HG02623 (cell line): ENCODE measurements around the gene NCKAP1.
"Not testable (repeated sequence)": the region's sequence is repeated elsewhere in the genome, so short reads cannot be mapped to it uniquely, and the experiment has no call there.

Experiments
- ATAC-seq: cut with Tn5 transposase; IDR thresholded peaks from one replicate; pipeline ENCODE4 v1.9.1; 2021; ENCODE audit warnings: moderate library complexity; ENCODE audit not compliant: unreplicated experiment

Gene NCKAP1

DNA sequence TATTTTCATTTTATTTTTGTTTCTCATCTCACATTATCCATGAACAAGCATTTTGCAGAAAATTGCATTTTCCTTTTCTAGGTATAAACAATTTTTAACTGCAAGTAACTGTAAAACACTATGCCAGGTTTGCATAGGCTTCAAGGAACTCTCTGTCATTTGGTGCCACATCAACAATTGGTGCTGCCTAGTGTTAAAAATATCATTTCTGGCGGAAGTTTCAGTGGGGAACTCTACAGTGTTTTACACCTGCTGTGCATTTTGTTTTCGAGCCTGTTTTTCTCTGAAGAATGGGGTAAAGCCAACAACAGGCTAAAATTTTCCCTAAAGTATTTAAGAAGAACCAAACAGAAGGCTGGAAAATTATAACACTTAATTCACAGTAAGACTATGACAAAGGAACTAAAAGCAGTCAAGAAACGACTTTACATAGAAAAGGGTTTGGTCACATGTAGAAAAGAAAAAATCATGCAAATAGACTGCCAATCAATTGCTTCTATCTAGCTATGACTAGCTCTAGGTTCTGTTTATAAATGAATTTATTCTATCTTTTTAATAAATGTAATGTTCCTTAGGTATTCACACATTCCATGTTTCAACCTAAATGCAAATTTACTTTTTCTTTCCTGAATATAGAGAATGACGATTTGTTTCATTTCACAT lies 150.4 kb downstream of the NCKAP1 start:
- ATAC-seq: no peak

DNA sequence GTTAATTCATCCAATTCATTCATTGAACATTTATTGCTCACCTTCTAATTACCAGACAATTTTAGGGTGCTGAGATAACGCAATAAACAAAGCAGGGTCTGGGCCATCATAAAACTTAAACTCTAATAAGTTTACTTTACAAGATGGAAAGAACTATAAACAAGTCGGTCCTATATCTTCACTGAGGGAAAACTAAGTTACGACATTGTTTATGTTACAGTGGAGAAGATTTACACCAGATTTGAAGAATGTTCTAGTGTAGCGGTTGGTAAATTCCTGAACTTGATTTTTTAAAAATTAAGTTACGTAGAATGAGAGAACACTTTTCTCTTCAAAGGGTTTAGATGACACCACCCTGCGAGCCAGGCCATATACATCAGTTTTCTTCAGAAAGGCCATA lies 151.2 kb downstream of the NCKAP1 start:
- ATAC-seq: no peak

GRCh38 chr2:182885771-182886170 lies 152.5 kb downstream of the NCKAP1 start:
- ATAC-seq: no peak

DNA sequence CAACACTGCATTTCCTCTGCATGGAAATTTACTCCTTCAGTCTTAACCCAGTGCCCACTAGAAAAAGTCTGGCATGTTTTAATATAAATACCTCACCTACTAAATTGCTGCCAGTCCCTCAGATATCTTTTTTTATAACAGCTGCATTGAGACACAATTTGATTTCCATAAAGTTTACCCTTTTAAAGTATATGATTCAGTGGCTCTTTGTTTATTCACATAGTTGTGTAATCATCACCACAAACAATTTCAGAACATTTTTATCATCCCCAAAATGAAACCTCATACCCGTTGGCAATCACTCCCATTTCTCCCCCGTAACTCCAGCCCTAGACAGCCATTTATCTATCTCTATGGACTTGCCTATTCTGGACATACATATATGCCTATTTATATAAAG lies 154.8 kb downstream of the NCKAP1 start:
- ATAC-seq: no peak

- ATAC-seq: not testable (repeated sequence)
Measured at GRCh38 chr2:182880100-182880499, 158.2 kb downstream of the NCKAP1 start.

DNA sequence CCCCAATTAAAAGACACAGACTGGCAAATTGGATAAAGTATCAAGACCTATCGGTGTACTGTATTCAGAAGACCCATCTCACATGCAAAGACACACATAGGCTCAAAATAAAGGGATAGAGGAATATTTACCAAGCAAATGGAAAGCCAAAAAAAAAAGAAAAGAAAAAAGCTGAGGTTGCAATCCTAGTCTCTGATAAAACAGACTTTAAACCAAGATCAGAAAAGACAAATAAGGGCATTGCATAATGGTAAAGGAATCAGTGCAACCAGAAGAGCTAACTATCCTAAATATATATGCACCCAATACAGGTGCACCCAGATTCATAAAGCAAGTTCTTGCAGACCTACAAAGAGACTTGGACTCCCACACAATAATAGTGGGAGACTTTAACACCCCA lies 161.6 kb downstream of the NCKAP1 start:
- not testable (repeated sequence) for ATAC-seq

DNA sequence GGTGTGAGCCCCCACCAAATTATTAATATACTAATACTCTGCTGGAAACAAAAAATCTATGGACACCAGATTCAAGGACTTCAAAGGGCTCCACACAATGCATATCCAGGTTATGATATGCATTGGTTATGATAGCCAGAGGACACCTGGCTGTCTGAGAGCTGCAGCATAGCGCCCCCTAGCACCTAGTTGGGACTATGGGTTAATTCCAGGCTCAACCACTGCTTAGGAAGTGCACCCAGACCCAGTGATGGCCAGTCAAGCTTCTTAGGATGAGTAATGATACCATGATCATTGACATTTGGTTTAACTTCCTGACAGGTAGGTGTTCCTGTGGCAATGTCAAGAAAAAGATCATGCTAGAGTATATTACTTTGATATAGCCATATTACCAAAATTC lies 168.0 kb downstream of the NCKAP1 start:
- ATAC-seq: no peak

- ATAC-seq: no peak
Measured at GRCh38 chr2:182868054-182868796, 170.0 kb downstream of the NCKAP1 start.

DNA sequence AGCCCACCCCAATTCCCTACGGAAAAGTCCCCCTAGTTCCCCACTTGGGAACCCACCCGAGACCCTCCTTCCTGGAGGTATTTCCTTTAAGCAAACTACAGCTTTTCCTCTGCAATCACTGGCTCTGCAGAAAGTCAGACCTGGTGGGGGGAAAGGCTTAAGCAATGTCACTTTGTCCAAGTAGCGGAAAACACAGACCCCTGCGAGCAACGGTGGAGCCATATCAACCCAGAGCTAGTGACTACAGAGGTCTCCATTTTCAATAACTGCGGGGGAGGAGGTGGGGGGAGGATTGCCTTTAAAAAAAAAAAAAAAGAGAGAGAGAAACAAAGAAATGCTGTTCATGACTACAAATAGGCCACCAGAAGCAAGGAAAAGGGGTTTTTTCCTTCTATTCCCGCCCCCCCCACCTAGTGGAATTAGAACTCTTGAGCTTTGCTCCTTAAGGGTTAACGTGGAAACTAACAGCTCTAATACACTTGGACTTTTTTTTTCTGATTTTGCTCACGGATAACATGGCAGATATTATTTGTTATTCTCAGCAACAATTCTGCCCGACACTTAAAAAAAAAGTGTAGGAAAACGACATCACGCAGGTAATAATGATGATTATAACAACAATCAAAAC lies 170.7 kb downstream of the NCKAP1 start:
- ATAC-seq: no peak

DNA sequence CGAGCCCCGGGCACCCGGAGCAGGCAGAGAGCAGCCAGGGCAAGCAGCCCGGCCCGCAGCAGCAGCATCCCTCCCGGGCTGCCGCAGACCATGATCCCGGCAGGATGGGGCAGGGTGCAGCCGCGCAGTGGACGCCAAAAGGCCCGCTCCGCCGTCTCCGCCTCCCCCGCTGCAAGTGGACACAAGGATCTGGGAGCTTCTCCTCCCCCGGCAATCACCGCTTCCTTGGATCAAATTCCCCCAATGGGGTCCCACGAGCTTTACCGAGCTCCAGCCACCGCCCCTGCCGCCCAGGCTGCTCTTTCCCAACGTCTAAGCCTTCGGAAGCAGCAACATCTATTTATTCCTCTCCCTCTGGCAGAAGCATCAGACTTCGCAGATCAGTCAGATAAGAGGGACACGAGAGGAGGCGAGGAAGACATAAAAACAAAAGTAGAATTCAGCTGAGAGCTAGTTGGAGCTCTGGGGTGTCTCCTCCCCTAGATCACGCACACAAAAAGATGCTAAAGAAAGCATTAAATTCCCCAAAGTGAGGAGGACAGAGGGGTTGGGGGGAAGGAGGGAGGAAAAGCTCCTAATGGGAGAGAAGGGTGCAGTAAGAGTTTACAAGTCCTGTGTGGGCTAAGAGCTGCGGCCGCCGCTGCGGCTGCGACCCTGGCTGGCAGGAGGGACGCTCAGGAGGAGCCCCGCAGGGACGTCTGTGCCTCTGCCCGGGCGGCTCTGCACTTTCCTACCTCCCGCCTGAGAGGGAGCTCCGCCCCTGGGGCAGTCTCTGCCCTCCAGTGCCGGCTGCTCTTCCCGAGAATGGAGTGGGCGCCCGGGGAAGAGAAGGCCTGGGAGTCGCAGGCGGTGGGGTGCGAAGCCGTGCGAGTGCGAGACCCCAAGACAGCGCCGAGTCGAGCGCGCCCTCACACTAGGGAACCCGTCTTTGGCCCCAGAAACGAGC lies 171.5 kb downstream of the NCKAP1 start, which contains the start of gene FRZB:
FRZB (minus strand) TSS at position 177 of the 946 bp plus-strand sequence; CDS start at position 92, 85 bp downstream.
- no peak for ATAC-seq

DNA sequence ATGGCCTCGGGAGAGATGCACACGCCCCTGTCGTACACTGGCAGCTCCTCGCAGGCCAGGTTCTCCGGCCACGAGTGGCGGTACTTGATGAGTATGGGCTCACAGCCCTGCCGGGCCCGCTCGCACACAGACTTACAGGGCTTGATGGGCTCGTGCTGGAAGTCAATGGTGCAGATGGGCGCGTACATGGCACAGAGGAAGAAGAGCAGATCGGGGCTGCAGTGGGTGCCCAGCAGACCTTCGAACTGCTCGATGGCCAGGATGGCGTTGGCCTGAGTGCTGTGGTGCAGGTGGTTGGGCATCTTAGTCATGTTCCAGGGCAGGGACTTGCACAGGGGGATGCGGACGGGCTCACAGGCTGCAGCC lies 172.2 kb downstream of the NCKAP1 start:
- no peak for ATAC-seq

DNA sequence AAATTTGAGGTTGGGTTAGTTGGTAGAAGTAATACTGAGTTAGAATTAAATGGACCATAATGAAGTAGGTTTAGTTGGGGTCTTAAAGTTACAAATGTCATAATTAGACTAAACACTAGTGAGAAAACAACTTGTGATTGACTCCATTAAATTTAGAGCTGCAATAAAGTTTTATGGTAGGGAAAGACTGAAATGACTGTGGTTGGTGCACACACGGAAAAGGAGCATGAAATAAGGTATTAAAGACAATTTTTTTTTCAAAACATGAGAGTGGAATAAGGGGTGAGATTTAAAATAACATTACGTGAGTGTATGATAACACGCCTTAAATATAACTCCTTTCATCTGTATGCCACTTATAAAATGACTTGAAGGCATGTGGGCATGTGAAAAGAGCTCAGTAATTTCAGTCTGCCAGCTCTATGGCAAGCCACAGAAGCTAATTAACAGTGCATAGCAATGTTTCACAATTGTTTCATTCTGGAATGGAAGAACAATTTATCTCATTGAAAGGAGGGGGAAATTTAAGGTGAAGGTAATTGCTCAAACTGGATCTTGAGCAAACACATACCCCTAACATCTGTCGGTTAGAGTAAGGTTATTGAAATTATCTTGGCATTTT lies 173.2 kb downstream of the NCKAP1 start:
- ATAC-seq: no peak

DNA sequence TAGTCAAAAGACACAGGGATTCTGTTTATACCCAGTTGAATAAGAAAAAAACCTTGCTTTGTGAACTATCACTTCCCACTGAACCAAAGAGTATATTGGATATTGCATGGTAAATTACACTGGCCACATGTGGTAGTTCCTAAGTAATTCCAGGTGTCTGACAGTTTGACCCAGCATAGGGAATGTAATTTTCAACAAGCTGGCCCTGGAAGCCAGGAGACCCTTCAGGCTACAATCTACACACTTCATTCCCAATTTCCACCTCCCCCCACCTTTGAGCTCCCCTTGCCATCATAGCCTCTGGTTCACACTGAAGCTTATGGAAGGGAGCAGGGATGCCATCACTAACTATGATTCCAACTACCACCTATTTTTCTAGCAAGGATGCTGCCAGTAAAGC lies 174.6 kb downstream of the NCKAP1 start:
- no peak for ATAC-seq

DNA sequence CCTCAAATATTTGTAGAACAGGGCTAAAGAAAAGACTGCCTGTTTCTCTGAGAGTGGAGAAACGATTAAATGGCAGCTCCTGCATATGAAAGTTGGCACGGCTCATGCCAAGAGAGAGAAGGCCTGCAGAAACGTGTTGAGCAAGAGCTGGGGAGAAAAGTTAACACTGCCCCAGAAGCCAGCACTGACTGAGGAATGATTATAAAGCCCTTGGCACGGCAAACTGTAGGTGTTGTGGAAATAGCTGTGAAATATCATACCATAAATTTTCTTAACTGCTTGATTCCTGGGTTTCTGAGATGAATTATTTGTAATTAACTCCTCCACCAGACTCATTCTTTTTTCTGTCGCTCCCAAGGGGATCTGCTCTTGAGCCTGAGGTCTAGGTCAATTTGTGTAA lies 176.2 kb downstream of the NCKAP1 start:
- ATAC-seq: no peak

DNA sequence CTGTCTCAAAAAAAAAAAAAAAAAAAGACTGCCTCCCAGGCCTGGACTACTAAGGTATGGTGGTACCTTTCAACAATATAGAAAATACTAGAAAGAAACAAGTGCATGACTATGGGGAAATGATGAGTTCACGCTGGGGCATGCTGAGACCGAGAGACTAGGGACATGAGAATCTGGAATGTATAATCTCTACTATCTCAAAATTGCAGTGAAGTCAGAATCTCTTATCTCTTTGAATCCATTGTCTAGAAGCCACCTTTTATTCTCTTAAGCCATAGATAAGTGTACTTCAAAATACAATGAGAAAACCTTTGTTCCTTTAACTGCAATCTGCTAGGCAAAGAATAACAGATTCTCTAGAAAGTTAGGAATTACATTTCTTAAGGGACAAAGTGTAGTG lies 177.4 kb downstream of the NCKAP1 start:
- ATAC-seq: no peak
